SW480 (cell line): Measurements from ENCODE around the gene ZDHHC9.

ENCODE experiments used
- DNase-seq: peaks from one replicate; pipeline ENCODE4 v3.0.0-alpha.2; 2016; ENCODE audit warnings: low spot score

The ZDHHC9 gene

GRCh38 chrX:129818123-129818522 lies 25.6 kb downstream of the ZDHHC9 start:
- no peak for DNase-seq

- no peak for DNase-seq
These were observed 29.9 kb downstream of the ZDHHC9 start for GRCh38 chrX:129813662-129814368.

GRCh38 chrX:129808829-129809796 lies 34.6 kb downstream of the ZDHHC9 start:
- no peak for DNase-seq

GRCh38 chrX:129808158-129808828 lies 35.4 kb downstream of the ZDHHC9 start:
- no peak for DNase-seq

GRCh38 chrX:129804806-129805205 lies 38.9 kb downstream of the ZDHHC9 start:
- no peak for DNase-seq

- no peak for DNase-seq
These were observed 40.8 kb downstream of the ZDHHC9 start for GRCh38 chrX:129802863-129803262.

GRCh38 chrX:129800186-129800585 lies 43.5 kb downstream of the ZDHHC9 start:
- DNase-seq, result no peak

GRCh38 chrX:129798888-129799287 lies 44.8 kb downstream of the ZDHHC9 start:
- DNase-seq, result no peak

- DNase-seq, result no peak
These were observed 45.2 kb downstream of the ZDHHC9 start for GRCh38 chrX:129798456-129798855.

- no peak for DNase-seq
These were observed 46.3 kb downstream of the ZDHHC9 start for GRCh38 chrX:129797251-129797906.

GRCh38 chrX:129795584-129795983 lies 48.1 kb downstream of the ZDHHC9 start:
- no peak for DNase-seq

GRCh38 chrX:129793604-129794191 lies 50.0 kb downstream of the ZDHHC9 start:
- DNase-seq, result no peak

- DNase-seq, result no peak
These were observed 50.9 kb downstream of the ZDHHC9 start for GRCh38 chrX:129792586-129793291.

GRCh38 chrX:129791961-129792570 lies 51.6 kb downstream of the ZDHHC9 start:
- DNase-seq, result no peak

- no peak for DNase-seq
These were observed 52.4 kb downstream of the ZDHHC9 start for GRCh38 chrX:129791336-129791735.

GRCh38 chrX:129790808-129791207 lies 52.9 kb downstream of the ZDHHC9 start:
- DNase-seq, result no peak

GRCh38 chrX:129790146-129790545 lies 53.5 kb downstream of the ZDHHC9 start:
- DNase-seq, result no peak

- no peak for DNase-seq
These were observed 55.2 kb downstream of the ZDHHC9 start for GRCh38 chrX:129788527-129788926.

- no peak for DNase-seq
These were observed 56.2 kb downstream of the ZDHHC9 start for GRCh38 chrX:129787336-129788055.

- DNase-seq, result no peak
These were observed 57.5 kb downstream of the ZDHHC9 start for GRCh38 chrX:129786210-129786651.
